Endometrial microvascular endothelial cells (primary cell): ENCODE measurements around the gene CDC5L. TPM values are rescaled to one million over a fixed set of nuclear protein-coding genes. Genes with fewer than 3 reads are reported as not detected.

Source experiments
- in situ Hi-C: cut with HindIII; loops from 2 replicates; pipeline ENCODE4 v1.10.0; 2017; ENCODE audit warnings: low sequenced_read_pairs, low pct_unique_long_range_greater_than_20kb; ENCODE audit errors: inconsistent ontology term
- total RNA-seq: library from RNA; depleted of rRNA; stranded (reverse); fragments of >200 nt; gene quantifications from one replicate; pipeline ENCODE4 v1.2.3, GENCODE V29; 2015; ENCODE audit errors: inconsistent ontology term

CDC5L gene
- total RNA-seq, 1 donor from 2014 or later: 17.9 TPM

DNA sequence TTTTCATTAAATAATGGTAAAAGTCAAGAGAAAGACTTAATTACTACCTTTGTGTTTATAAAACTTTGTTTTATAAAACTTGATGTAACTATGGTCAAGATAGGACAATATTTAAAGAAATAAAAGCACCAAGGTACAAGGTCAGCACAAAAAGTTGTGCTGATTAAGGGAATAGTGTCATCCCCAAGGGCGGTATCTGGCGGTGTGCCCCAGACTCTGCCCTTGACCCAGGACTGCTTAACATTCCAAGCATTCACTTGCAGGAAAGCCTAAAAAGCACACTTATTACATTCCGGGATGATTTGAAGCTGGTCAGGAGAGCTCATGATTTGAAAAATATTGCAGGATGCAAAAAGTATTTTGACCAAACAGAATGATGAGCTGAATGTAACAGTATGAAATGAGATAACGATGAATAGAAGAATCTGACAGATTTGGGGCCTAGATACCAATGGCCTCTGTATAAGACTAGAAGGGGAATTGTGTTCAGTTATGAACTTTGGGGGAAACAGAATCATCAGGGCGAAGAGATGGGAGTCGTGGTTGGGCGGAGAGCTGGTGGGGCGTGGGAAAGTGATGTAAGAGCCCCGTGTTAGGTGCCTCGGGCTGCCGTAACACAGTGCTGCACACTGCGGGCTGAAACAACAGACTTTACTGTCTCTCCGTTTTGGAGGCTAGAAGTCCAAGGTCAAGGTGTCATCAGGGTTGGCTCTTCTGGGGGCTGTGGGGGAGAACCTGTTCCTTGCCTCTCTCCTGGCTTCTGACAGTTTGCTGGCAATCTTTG lies 77.2 kb downstream of the CDC5L start:
- in situ Hi-C loops: no loop called here

DNA sequence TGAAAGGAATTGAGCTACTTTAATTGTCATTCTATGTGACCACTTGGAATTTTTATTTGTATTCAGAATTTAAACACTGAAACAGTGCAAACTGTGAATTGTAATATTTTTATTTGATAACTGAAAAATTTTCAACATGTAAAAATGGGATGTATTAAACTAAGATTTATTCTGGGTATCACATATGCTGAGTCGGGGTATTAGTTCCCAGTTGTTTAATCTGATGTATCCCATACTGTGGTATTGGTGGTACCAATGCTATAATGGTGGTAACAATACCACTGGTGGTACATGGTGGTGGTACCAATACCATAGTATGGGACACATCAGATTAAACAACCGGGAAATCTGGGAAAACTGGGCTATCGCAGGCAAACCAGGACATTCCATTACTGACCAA lies 79.4 kb downstream of the CDC5L start:
- in situ Hi-C loops: no loop called here

DNA sequence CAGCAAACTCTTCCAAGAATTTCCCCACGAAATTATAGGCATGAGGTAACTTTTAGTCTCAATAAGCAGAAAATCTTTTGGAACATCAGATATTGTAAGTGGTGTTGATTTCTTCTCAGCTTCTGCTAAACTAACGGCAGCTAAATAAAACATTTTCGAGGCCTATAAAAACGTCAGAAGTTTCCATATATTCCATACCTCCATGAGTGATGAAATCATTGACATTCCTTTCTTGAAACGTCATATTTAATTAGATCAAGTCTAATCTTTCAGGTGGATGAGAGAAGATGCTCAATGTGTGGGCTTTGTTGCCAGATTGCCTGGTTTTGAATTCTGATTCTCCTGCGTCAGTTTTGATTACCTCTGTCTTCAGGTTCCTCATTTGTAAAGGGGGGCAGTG lies 81.3 kb downstream of the CDC5L start:
- in situ Hi-C loops: no loop called here

DNA sequence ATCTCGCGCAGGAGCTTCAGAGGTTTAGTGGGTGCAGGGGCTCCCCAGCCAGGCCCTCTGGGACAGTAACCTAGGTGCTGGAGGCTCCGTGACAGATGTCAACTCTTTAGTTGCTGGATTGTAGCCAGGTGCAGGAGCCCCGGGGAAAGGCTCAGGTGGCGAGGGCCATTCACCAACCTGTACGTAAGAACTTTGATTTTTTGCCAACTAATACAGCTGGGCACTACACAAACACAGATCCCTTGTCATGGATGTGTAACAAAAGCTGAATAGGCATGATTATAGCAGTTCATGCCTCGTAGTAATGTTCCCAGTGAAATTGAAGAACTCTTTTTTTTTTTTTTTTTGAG lies 82.6 kb downstream of the CDC5L start:
- in situ Hi-C loops: no loop called here

GRCh38 chr6:44470746-44471145 lies 83.2 kb downstream of the CDC5L start:
- in situ Hi-C loops: no loop called here

- in situ Hi-C loops: no loop called here
These were observed 83.9 kb downstream of the CDC5L start for GRCh38 chr6:44471271-44471981.

- in situ Hi-C loops: no loop called here
These were observed 84.9 kb downstream of the CDC5L start for GRCh38 chr6:44472250-44472945.

- in situ Hi-C loops: no loop called here
These were observed 86.1 kb downstream of the CDC5L start for GRCh38 chr6:44473393-44474189.

GRCh38 chr6:44474190-44474631 lies 86.7 kb downstream of the CDC5L start:
- in situ Hi-C loops: no loop called here

GRCh38 chr6:44474643-44475042 lies 87.1 kb downstream of the CDC5L start:
- in situ Hi-C loops: no loop called here

DNA sequence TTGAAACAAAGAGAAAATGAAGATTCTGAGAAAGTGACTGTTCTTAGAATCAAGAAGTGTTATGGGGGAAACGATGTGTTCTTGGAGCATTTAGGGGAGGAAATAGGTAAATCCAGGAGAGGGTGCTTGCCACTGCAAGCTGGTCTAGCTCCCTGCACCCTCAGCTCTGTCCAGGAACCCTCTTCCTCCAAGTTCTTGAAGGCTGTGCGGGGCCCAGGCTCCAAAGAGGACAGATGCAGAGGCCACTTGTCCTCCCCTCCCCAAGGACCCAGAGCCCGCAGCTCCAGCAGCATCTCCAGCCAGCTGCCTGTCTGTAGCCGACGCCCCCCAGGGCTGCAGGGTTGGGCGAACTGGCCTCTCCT lies 87.9 kb downstream of the CDC5L start:
- in situ Hi-C loops: no loop called here

DNA sequence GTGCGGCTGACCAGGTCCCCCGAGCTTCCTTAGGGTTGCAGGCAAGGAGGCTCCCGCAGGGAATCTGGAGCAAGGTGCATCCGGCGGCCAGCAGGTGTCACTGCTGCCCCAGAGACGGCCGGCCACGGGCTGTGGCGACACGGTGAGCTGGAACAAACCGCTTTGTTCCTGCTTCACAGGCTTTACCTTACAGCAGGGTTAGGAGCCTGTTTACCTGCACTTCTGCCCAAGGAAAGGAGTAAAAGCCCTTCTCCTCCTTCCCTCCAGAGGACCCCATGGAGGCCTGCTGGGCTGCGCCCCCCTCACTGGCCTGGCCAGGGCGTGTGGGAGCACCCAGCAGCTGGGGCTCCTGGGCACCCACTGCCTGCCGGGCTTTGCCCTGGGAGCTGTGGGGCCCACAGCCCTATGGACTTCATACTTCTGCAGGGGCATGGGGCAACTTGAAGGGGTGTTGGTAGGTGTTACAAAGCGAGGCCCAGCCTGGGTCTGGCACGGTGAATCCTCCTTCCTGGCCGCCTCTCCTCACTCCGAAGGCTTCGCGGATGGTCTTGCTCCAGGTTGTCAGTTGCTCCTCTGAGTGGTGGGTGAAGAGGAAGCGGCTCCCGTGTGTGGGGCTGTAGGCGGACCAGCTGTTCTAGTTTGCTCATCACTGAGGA lies 88.4 kb downstream of the CDC5L start:
- in situ Hi-C loops: no loop called here

DNA sequence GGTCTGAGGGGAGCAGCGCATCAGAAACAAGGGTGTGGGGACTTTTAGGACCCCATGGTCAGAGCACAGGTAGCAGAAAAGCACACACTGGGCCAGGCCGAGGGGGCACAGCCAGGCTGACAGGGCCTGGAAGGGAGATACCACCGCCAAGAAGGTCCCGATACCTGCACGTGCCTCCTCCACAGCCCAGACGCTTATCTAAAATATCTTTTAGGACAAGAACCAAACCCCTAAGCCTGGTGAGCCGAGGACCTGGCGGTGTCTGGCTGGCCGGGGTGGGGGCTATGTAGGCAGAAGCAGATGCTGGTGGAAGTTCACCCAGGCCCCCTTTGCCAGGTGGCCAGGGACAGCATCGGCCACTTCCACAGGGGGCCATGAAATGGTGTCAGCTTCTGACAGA lies 89.3 kb downstream of the CDC5L start:
- in situ Hi-C loops: no loop called here

DNA sequence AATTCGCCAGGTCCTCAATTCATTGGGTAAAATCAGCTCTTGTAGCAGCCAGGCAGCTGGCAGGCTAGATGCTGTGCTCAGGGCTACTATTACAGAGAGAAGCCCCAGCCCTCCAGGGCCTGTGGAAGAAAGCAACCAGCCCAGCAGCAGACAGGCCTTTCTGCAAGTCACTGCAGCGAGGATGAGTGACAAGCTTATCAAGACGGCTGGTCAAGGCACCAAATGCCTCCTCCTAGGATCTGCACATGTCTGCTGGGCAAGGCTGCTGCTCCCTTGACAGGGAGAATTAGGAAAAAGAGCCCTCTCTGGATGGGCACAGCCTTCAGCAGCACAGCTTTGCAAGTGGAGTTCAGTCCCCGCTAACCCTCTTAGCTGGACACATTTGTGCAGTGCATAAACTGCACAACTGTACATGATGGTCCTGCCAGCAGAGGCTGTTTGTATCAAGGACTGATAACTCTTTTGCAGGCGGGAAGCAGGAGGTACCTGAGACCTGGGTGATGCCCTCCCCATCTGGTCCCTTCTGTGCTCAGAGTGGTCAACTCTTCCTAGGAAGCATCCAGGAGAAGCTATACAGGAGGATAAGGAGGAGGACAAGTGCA lies 89.9 kb downstream of the CDC5L start:
- in situ Hi-C loops: no loop called here

DNA sequence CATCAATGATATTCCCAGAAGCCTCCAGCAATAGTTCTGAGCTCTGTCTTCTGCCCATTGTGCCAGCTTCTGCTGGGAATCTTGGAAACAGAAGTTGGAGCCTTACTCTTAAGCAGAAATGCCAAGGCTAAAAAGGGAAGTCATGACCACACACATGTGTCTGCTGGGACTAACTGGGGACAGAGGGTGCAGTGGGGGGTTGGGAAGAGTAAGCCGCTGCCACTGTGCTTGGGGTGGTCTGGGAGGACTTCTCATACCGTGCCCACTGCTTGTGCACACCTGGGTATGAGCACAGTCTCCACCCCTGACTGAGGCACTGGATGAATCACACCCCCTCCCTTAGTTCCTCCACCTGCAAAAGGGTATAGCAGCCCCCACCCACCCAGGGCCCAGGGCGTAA lies 90.7 kb downstream of the CDC5L start:
- in situ Hi-C loops: no loop called here

DNA sequence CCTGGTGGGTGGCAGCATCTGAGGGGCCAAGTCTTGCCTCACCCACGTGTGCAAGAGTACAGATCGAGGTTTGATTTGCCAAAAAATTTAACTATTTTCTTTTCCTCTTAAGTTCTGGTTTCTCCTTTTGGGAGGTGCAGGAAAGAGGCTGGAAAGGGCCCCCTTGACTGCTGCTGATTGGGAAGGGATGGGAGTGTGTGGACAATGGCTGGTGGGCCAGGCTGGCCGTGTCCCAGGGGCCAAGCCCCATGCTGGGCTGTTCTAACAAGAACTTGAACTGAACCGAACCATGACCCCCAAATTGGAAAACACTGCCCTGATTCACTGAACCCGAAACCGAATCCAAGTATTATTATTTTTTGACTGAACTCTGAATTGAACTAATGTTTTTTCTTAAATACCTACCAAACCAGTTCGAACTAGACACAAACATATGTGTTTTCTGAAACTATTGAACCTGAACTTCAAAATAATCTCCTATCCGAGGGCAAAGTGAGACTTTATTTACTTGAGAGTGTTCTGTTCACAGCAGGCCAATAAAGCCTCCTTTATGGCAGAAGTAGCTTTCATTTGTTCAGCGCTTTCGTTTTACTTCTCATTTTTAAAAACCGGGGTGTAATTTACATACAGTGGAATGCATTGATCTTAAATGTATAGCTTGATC lies 91.2 kb downstream of the CDC5L start:
- in situ Hi-C loops: no loop called here

- in situ Hi-C loops: no loop called here
These were observed 92.6 kb downstream of the CDC5L start for GRCh38 chr6:44480097-44480541.

GRCh38 chr6:44481056-44481455 lies 93.5 kb downstream of the CDC5L start:
- in situ Hi-C loops: no loop called here
